NB4 (cell line): ENCODE results near the gene SLC2A1.

ENCODE experiments used
- DNase-seq: peaks from one replicate; pipeline ENCODE4 v3.0.0; 2010; ENCODE audit warnings: low read depth
- H3K4me3 ChIP-seq: one replicate; pipeline ENCODE4 v1.5.1; 2011; ENCODE audit warnings: mild to moderate bottlenecking, low read depth, low read length, moderate library complexity
- MYC ChIP-seq: IDR thresholded peaks from 2 replicates; pipeline ENCODE4 v1.6.1; 2011; ENCODE audit warnings: low read depth, low read length
- POLR2A ChIP-seq: IDR thresholded peaks from 2 replicates; pipeline ENCODE4 v1.6.1; 2011; ENCODE audit warnings: mild to moderate bottlenecking; ENCODE audit not compliant: insufficient read length; ENCODE audit errors: extremely low read depth
- TF ChIP-seq, protein P1 (sequence below): IDR thresholded peaks from 2 replicates; pipeline ENCODE4 v1.6.1; 2011; ENCODE audit warnings: low read depth, low read length
- TF ChIP-seq, protein P2 (sequence below): IDR thresholded peaks from one replicate; pipeline ENCODE4 v1.5.1; 2012; ENCODE audit warnings: low read depth, low read length

SLC2A1 gene

DNA sequence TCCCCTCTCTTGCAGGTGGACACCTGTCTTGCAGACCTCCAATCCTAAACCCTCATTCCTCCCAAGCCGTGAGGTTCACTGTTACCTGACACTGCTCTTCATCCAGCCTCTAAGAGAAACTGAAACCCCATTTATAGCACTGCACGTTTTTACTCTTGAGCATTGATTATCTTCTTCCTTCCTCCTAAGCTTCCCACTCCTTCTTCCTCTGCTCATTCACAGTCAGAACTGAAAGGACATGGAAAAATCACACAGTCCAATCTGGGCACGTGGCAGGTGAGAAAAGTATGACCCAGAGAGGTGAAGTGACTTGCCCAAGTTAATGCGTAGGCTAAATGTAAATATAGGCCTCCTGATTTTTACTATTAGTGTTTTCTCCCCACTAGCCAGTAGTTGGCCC is 43.4 kb upstream of the SLC2A1 start:
- DNase-seq = no peak
- TF ChIP-seq MYC = no peak
- TF ChIP-seq, protein P1, sequence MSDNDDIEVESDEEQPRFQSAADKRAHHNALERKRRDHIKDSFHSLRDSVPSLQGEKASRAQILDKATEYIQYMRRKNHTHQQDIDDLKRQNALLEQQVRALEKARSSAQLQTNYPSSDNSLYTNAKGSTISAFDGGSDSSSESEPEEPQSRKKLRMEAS = no peak
- TF ChIP-seq, protein P2, sequence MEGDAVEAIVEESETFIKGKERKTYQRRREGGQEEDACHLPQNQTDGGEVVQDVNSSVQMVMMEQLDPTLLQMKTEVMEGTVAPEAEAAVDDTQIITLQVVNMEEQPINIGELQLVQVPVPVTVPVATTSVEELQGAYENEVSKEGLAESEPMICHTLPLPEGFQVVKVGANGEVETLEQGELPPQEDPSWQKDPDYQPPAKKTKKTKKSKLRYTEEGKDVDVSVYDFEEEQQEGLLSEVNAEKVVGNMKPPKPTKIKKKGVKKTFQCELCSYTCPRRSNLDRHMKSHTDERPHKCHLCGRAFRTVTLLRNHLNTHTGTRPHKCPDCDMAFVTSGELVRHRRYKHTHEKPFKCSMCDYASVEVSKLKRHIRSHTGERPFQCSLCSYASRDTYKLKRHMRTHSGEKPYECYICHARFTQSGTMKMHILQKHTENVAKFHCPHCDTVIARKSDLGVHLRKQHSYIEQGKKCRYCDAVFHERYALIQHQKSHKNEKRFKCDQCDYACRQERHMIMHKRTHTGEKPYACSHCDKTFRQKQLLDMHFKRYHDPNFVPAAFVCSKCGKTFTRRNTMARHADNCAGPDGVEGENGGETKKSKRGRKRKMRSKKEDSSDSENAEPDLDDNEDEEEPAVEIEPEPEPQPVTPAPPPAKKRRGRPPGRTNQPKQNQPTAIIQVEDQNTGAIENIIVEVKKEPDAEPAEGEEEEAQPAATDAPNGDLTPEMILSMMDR = no peak
- no peak for TF ChIP-seq POLR2A
- no peak overlapping the region for H3K4me3 ChIP-seq

DNA sequence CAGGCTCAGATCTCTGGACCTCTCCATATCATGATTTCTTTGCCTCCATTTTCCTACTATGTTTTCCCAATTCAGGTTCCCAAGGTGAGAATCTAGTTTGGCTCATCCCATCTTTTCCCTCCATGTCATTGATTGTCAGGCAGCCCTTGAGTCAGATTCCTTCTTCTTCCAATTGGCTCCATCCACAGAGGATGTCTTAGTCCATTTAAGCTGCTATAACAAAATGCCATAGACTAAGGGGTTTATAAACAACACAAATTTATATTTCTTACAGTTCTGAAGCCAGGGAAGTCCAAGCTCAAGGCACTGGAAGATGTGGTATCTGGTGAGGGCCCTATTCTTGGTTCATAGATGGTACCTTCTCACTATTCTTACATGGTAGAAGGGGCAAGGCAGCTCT is 42.8 kb upstream of the SLC2A1 start:
- no peak for DNase-seq
- TF ChIP-seq, protein P2 = no peak
- TF ChIP-seq POLR2A = no peak
- no peak for TF ChIP-seq MYC
- TF ChIP-seq, protein P1 = no peak
- H3K4me3 ChIP-seq = no peak overlapping the region

DNA sequence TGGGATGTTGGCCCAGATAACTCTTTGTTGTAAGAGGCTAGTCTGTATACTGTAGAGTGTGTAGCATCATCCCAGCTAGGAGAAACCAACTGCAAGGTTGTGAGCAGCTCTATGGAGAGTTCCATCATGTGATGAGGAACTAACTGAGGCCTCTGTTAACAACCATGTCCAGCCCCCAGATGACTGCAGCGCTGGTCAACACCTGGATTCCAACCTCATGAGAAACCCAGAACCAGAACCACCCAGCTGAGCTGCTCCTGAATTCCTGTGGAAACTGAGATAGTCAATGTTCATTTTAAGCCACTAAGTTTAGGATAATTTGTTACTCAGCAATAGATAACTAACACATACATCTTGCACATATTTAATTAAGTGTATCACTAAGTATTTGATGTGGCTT is 41.6 kb upstream of the SLC2A1 start:
- H3K4me3 ChIP-seq = no peak overlapping the region
- DNase-seq = no peak
- TF ChIP-seq, protein P2 = no peak
- TF ChIP-seq MYC (no peak), POLR2A (no peak)
- TF ChIP-seq, protein P1 = no peak

DNA sequence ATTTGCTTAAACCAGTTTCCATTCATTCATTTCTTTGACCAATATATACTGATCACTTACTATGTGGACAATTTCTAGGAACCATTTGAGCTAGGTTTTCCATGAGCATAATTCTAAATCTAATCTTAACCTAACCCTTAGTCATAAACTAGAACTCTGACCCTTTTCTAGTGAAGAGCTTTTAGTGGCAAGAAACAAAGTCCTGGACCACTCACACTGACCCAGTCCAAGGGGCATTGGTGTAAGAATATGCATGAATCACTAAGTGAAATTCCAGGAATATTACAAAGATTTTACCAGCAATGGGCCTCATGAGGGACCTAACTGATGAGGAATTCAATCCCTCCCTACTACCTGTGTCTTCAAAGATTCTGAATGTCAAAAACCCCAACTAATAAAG is 40.6 kb upstream of the SLC2A1 start:
- no peak for DNase-seq
- TF ChIP-seq, protein P1 = no peak
- TF ChIP-seq MYC (no peak), POLR2A (no peak)
- TF ChIP-seq, protein P2 = no peak
- no peak overlapping the region for H3K4me3 ChIP-seq

DNA sequence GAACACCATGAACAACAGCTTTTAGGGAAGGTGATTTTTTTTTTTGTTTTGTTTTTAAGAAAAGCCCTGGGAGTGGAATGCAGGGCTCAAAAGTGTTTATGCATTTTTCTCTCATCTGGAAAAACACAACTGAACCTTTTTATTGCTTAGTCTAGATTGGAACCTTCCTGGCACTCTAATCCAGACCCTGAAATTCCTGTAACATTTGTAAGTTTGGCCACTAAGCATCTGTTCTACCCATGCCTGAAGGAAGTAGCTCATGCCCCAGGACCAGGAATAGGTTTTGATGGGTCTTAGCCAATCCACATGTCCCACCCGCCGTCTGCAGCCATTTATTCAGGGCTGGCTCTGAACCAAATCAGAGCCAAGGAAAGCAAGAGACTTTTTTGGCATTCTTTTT is 39.7 kb upstream of the SLC2A1 start:
- no peak for DNase-seq
- TF ChIP-seq MYC (no peak), POLR2A (no peak)
- TF ChIP-seq, protein P1 = no peak
- TF ChIP-seq, protein P2 = no peak
- no peak overlapping the region for H3K4me3 ChIP-seq

DNA sequence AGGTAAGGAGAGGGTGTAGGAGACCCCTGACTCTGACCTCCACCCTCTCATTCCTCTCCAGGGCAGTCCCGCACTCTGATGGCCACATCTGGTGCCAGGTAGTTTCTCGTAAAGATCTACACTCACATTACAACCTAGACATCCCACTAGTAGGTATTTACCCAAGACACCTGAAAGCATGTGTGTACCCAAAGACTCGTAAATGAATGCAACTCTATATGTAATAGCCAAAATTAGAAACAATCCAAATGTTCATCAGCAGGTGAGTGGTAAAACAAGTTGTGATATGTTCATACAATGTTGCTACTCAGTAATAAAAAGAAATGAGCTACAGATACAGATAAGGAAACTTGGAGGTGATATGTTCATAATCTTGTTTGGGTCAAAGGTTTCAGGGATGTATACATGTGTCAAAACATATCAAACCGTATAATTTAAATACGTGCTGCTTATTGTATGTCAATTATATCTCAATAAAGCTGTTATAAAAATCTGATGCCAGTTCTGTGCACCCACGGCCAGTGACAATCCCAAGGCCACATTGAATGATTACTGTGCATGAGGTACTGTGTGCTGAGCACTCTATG is 37.8 kb upstream of the SLC2A1 start:
- H3K4me3 ChIP-seq = no peak overlapping the region
- no peak for DNase-seq
- TF ChIP-seq MYC (no peak), POLR2A (no peak)
- TF ChIP-seq, protein P1 = no peak
- TF ChIP-seq, protein P2 = no peak
